Stimulated activated CD8-positive, alpha-beta memory T cell treated with anti-CD3 and anti-CD28 coated beads, Interleukin-15, amount 100 ng/mL, for 1 hour (primary cell): ENCODE results near the gene FBN2.
"Not testable (repeated sequence)": the region's sequence is repeated elsewhere in the genome, so short reads cannot be mapped to it uniquely, and the experiment has no call there.

Experiments
- DNase-seq: peaks from one replicate; pipeline ENCODE4 v3.0.0-alpha.2; 2020; ENCODE audit warnings: low read depth

FBN2 gene

DNA sequence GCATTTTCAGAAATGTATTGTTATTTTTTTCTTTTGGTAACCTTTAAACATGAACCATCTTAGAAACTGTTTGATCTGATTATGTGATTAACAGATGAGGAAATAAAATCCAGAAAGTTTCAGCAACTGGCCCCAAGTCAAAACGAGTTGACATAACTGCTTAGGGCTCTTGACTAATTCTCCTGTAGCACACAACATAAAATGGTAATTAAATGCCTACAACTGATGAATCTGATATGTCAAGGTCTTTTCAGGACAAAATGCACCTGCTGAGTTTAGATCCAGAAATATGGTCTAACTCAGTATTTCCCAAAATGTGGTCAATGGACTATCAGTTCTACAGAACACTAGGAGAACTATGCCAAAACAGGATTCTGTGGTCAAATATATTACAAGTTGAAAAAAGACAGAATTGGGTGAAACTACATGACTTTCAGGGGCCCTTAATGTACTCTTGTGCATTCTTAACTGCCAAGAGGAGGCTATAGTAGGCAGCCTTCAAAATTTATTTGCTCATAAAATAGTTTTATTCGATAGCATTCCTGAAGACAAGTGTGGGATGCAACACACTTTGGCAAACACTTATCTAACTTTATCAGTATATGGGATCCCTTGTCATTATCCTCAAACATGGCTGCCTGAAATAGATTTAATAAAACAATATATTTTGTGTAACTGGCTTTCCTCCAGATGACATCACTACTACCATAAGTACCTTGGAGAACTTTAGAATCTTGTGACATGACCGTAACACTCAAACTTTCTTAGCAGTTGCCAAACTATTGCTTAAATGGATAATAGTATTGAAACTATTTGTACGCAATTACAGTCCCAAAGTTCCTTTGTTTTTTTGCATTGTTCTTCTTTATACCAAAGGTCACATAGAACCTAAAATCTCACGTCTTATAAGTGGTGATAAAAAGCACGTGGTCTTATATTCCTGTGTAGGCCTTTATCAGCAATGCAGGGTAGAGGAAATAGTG lies 59.4 kb downstream of the FBN2 start:
- no peak for DNase-seq

DNA sequence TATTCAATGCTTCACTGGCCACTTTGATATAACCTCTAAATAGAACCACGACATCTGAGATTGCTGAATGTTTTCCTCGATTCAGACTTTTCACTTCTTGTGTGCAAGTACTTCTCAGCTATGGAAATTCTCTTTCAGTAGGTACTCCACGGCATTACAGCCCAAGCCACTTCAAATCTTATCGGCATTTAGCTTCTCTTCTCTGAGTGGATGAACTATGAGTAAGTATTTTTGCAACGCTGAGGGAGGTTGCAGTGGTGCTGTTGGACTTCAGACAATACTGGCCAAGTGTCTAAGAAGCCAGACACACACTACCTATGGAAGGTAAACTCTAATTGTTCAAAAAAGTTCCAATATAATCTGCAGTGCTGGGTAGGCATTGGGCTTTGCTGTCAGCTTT lies 60.1 kb downstream of the FBN2 start:
- DNase-seq = no peak

DNA sequence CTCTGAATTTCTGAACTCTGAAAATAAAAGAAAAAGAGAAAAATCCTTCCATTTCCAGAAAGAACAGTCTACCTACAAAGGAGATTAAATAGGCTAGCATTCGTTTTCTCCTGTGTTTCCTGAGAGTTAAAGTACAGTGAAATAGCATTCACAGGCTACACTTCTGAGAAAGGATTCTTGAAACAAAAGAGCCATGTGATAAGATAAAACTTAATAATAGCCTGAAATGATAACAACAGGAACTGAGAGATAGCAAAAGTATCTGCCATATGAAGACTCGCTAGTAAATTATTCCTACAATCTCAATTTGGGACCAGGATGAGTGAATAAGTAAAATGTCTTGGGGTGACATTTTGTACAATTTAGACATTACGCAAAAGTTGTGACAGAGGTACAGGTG lies 62.4 kb downstream of the FBN2 start:
- DNase-seq = no peak

DNA sequence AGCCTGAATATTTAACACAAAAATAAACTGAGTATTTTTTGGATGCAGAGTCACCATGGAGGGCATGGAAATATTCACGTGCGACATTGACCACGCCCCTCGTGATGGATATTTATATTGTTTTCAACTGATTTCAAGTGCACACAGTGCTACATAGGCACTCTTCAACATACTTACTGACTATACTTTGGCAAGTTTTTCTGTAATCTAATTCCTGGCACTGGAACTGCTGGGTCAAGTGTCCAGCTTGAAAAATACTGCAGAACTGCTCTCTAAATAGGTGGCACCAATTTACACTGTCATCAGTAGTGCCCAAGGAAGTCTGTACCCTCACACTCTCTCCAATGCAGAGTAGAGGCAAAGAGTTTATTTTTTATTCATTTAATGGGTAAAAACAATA lies 65.1 kb downstream of the FBN2 start:
- DNase-seq = no peak

DNA sequence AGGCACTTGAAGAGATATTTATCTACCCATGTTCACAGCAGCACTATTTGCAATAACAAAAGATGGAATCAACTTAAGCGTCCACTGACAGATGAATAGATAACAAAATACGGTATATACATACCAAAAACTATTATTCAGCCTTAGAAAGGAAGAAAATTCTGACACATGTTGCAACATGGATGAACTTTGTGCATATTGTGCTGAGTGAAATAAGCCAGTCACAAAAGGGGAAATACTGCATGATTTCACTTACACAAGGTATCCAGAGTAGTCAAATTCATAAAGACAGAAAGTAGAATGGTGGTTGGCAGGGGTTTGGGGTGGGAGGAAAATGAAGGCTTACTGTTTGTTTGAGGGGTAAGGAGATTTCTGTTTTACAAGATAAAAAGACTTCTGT lies 66.0 kb downstream of the FBN2 start:
- no peak for DNase-seq

DNA sequence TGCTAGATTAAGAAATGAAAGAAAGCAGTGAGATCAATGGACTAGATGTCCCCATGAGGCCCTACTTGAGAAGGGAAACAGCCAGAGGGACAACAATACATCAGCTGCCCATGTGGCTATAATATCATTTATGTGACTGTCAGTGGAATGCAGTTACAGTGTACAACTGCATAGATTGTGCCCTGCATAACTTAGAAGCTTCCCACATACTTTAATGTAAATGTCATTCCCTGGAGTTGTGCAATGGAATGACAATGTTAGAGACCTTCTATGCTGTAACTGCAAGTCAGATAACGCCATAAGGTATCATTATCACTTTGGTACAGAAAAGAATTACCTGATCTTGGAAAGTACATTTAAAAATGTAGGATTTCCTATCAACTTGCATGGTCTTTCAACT lies 67.4 kb downstream of the FBN2 start:
- no peak for DNase-seq

DNA sequence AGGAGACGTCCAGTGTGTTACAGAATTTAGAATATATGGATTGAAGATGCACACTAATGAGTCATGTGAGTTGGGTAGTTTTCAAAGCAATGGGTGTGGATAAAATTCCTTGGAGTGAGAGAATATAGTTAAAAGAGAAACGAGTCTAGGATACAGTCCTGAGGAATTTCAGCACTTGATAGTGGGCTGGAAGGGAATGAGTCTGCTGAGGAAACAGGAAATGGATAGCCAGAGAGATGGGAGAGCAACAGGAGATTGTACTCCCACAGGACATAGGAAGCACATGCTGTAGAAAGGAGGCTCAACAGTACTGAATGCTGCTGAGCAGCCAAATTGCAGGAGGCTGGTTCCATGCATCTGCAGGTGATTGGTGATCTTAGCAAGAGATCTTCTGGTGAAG lies 68.1 kb downstream of the FBN2 start:
- DNase-seq = no peak

DNA sequence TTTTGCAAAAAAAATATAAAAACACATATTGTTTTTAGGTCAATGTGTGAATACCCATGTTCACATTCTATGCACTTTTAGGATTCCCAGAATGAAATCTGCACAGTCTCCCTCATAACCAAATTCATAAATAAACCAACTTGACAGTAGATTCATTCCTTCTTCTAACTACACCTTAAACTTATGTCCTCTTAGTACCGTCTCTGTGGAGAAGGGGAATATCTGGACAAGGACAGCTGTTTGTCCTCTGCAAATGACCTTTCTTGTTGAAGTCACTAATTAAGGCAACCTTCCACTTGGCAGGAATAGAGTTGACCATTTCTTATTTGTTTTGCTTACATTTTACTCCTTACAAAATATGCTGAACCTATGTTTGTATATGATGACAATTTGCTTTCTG lies 71.1 kb downstream of the FBN2 start:
- no peak for DNase-seq

DNA sequence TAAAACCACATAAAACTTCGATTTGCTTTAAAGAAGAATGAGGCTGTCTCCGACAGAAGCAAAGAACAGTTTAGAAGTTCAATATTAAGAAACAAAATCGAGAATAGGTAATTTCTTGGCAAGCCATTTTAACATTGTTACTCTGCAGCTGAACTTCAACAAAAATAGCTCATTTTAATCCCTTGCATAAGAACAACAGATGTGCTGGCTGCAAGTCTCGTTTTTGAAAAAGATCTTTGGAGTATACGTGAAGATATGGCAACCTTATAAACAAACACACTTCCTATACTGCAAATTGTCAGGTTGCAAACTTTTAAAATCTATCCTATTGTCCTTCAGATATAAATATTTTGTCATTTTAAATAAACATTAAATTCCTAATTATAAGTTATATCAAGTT lies 71.5 kb downstream of the FBN2 start:
- DNase-seq = no peak

DNA sequence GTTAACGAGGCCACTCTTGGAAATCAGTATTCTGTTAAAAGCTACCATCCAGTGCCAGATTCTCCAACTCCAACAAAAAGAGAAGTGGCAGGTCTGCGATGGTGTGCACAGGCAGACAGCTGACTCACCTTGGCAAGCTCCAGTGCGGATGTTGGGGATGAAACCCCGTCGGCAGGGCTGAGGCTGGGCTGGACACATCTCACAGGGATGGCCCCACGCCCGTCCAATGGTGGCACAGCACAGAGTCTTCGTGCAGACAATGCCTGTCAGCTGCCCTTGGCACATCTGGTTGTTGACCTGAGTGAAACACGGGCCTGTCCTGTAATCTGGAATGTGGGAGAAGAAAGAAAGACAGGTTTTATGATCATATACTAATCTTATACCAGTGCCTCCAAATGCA lies 73.4 kb downstream of the FBN2 start:
- DNase-seq = no peak

DNA sequence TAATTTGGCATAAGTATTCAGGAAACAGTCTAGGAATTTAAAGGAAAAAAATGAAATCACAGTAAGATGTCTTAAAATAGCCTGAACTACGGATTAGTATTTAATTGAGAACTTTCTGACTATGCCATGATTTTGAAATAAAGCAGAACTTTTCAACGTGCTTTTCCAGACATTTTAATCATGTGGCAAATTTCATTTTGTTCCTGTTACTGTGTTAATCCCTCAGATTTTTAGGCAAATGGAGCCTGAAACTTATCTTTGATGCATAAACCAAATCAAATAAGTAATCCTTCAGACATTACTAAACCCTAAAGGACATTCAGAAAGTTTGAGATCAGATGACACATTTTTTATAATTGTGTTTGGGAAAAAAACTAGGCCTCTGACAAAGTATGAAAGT lies 75.7 kb downstream of the FBN2 start:
- DNase-seq = no peak

DNA sequence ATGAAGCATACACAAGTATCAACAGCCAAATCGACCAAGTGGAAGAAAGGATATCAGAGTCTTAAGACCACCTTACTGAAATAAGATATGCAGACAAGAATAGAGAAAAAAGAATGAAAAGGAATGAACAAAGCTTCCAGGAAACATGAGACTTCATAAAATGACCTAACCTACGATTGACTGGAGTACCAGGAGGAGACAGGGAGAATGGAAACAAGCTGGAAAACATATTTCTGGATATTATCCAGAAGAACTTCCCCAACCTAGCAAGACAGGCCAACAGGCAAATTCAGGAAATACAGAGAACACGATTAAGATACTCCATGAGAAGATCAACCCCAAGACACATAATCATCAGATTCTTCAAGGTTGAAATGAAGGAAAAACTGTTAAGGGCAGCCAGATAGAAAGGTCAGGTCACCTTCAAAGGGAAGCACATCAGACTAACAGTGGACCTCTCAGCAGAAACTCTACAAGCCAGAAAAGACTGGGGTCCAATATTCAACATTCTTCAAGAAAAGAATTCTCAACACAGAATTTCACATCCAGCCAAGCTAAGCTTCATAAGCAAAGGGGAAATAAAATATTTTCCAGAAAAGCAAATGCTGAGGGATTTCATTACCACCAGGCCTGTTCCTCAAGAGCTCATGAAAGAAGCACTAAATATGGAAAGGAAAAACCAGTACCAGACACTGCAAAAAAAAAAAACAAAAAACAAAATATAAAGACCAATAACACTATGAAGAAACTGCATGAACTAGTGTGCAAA lies 80.7 kb downstream of the FBN2 start:
- DNase-seq = not testable (repeated sequence)

DNA sequence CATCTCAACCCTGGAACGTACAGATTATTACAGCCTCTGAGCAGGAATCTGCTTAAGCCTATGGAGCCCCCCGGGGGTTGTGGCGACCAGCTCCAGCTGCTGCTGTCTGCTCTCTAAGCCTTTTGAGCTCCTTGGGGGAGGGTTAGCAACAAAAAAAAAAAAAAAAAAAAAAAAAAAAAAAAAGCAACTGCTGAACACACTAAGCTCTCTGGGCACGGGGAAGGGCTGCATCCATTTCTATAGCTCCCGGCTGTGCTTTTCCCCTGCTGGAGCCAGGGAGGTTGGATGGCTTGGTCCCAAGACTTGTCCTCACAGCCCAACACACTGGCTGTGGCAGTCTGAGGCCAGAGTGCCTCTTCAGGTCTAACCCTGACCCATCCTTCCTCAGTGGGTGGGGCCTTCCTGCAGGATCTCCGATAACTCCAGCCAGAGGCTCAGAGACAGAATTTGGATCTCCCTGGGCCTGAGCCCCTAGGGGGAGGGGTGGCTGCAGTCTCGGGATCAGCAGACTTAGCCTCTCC lies 82.1 kb downstream of the FBN2 start:
- DNase-seq = no peak

DNA sequence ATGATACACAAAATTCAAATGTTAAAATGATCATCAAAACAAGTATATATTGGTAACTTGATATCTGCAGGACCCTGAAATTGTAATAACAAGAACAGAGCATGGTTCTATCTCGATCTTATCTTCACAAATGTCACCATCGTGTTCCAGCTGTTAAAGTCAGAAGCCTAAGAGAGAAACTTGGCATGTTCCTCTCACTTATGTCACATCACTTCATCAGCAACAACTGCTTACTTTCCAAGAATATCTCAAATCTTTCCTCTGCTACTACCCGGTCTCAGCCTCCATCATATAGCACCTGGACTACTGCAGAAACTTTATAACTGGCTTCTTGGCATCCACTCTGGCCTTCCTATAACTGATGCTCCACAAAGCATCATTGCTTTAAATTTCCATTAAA lies 84.9 kb downstream of the FBN2 start:
- DNase-seq = no peak

DNA sequence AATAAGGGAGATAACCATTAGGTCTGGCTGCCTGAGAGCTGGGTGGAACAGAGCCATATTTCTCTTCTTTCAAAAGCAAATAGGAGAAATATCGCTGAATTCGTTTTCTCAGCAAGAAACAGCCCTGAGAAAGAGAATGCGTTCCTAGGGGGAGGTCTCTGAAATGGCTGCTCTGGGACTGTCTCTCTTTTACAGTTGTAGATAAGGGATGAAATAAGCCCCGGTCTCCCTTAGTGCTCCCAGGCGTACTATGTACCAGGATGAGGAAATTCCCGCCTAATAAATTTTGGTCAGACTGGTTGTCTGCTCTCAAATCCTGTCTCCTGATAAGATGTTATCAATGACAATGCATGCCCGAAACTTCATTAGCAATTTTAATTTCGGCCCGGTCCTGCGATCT lies 90.8 kb downstream of the FBN2 start:
- DNase-seq = not testable (repeated sequence)

DNA sequence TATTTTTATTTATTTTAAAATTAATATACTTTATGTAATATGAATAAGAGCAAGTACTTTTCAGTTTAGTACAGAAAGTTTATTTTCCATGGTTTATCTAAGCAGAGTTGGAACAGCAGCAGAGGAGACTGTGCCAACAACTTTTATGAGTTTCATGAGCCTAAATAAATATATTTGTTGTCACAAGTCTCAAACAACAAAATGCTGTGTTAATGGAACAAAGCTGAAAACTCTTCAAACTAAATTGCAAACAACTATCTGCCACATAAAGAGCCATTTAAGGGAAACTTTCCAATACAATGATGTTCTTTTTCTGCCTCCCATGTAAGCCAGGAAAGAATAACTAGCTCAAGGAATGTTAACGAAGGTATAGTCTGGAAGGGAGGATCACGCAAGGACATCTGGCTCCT lies 96.1 kb downstream of the FBN2 start:
- no peak for DNase-seq

DNA sequence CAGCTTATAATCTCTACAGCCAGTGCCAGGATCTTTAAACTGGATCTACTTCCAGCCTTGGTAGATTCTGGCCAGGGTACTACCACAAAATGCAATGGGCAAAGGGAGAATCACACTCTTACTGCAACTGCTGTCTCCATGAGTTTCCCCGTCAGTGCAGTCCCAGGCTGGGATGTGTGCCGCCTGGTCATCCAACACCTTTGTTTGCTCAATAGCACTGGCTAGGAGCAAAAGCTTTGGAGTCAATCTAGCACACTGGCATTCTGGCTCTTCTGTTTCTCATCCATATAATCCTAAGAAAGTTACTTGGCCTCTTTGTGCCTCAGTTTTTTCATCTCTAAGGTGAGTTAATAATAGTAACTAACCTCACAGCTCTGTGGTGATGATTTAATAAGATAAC lies 96.9 kb downstream of the FBN2 start:
- no peak for DNase-seq

DNA sequence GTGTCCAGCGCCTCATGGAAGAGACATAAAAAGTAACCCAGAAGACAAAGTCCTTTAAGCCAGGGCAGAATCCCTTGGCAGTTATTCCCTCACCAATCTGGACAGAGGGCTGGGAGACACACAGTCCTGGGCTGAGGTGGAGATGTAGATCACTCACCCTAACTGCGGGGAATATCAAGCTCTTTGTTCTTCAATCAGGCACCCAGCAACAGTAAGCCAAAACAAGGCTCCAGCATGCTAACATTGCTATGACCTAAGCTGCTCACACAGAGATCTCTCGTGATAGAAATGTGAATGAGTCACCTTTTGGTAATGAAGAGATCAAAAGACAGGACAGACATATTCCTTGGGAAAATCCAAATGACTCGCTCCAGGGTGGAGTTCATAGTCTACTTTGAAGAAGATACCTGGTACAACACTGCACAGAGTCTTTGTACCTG lies 101.3 kb downstream of the FBN2 start:
- no peak for DNase-seq

DNA sequence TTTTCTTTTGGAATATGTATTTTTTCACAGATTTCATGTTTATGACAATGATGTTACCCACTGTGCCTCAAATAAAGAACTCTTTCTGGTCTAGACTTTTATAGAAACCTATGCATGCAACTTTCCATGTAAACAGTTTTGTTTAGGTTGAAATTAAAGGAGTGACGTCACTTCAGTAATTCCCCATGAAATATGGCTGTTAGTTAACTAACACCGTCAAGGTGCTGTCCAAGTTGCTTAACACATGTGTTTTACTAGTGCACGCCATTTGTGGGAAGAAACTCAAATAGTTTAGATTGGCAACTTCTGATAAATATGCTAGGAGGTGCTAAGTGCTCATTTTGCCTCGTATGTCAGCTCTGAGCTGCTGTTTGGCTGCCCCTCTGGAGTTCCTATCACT lies 102.2 kb downstream of the FBN2 start:
- DNase-seq = no peak

DNA sequence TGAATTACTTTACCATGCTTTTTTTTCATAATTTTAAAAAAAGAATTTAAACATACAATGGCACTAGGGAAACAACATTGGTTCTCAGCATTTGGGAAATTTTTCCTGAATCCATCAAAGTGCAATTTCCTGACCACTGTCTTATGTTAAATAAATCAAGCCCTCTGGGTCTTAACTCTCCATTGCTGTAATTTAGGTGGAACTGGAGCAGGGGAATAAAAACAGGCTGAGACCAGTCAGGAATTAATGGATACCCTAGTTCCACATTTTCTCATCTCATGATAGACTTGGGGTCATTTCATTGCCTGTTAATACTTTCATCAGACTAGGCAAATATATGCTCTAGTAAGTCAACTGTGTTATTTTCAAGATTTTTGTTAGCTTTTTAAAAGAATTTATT lies 103.1 kb downstream of the FBN2 start:
- no peak for DNase-seq

DNA sequence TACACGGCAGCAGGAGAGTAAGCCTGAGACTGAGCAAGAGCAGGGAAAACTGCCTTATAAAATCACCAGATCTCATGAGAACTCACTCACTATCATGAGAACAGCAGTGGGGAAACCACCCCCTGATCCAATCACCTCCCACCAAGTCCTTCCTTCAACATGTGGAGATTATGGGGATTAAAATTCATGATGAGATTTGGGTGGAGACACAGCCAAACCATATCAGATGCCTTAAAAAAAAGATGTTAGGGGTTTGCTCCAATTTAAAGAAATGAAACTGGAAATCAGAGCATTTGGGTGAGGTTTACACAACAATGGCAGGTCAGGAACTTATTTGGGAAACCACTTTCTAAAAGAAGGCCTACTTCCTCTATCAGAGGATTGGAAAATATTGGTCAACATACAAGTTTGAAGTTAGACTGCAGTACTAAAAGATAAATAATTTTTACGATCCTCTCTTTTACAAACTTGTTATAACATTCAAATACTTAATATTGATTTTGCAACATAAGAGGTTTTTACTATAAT lies 105.1 kb downstream of the FBN2 start:
- no peak for DNase-seq

DNA sequence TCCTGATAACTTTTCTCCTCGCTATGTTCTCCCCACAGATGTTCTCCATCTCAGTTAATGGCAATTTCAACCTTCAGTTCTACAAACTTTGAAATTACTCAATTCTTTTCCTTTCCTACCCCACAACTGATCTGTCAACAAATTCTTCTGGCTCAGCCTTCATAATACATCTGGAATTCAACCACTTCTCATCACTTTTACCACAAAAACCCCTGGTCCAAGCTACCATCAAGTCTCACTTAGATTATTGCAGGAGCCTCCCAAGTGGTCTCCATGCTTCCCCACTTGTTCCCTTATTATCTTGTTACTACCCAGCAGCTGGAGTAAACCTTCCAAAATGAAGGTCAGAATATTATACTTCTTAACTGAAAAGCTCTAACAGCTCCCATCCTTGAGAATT lies 110.1 kb downstream of the FBN2 start:
- DNase-seq = no peak

DNA sequence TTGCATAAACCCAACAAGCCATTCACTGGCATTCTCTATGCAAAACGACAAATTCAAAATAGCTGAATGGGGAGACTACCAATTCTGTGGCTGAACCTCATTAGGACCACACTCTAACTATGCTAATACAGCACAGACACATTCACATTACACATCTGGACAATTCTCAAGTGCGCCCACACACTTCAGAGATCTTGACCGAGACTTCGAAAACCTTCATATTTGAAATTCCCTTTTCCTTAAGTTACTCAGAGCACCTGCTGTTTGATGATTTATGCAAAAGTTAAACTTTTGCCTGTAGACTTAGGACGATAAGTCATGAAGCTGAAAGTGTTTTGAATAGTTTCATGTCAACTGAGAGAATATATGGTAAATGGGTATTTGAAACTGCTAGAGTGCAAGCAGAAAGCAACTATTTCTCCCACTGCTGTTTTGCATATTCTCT lies 111.9 kb downstream of the FBN2 start:
- no peak for DNase-seq
